ENCODE results near the gene LETMD1. TPM values are rescaled to one million over a fixed set of nuclear protein-coding genes. Genes with fewer than 3 reads are reported as not detected.

LETMD1 gene
- total and polyA plus RNA-seq, 2 of the 8 experiments (the other 6 are each of a cell fraction or from before 2014, with no cell fraction given): 39.4 to 65.3 TPM

GRCh38 chr12:51062631-51063397 is 14.7 kb downstream of the LETMD1 start:
- Histone ChIP-seq H3K79me2 (ENCODE audit: control insufficient read depth in 1 of 2, insufficient read depth in 2 of 2, low read length in 2 of 2) (no peaks in the 10 kb centered on the region), H4K5ac (ENCODE audit: insufficient read length, low read depth, low read length) (no peak overlapping the region), H3K4me2 (ENCODE audit: insufficient read depth in 1 of 2, low read depth in 2 of 2, low read length in 2 of 2) (no peak overlapping the region), H3K18ac (ENCODE audit: extremely low read depth, low read length) (no peak overlapping the region), H2BK15ac (ENCODE audit: low read length) (no peak overlapping the region), H2AFZ (ENCODE audit: low read length) (no peak overlapping the region), H3K23ac (ENCODE audit: insufficient read length) (no peak overlapping the region), H3K9me3 (ENCODE audit: insufficient read depth in 2 of 2, low read depth in 1 of 2, low read length in 1 of 2) (no peaks in the 10 kb centered on the region), H2BK12ac (ENCODE audit: low read depth, low read length) (no peak overlapping the region), H4K8ac (ENCODE audit: extremely low read depth, insufficient read depth, low read length) (no peak overlapping the region), H3K56ac (replicated peaks; ENCODE audit: insufficient read length, low read depth, low read length) (no peak overlapping the region), H4K91ac (replicated peaks; ENCODE audit: insufficient read length, low read length) (no peak overlapping the region), H4K20me1 (replicated peaks in 1 of 2; ENCODE audit: control insufficient read depth in 1 of 2, insufficient read depth in 2 of 2, low read length in 2 of 2) (peaks cover 2 to 4% of the 10 kb centered on the region in 2 experiments), H2AK5ac (ENCODE audit: low read depth, low read length) (no peak overlapping the region), H3K4me3 (ENCODE audit: extremely low read depth in 1 of 4, insufficient read depth in 2 of 4, low read depth in 3 of 4, low read length in 4 of 4) (no peak overlapping the region), H3K36me3 (ENCODE audit: control insufficient read depth in 2 of 4, insufficient read depth in 4 of 4, low read length in 3 of 4) (peaks cover 20 to 81% (median 52%) of the 10 kb centered on the region in 4 experiments), H3K4ac (replicated peaks; ENCODE audit: insufficient read length, low read depth, low read length) (no peak overlapping the region), H3K4me1 (replicated peaks in 1 of 4; ENCODE audit: control insufficient read depth in 3 of 4, insufficient read depth in 4 of 4, low read length in 3 of 4) (no peaks in the 10 kb centered on the region), H3K27ac (ENCODE audit: low read depth, low read length) (no peak overlapping the region), H3K23me2 (ENCODE audit: low read depth, low read length) (no peaks in the 10 kb centered on the region), H2BK5ac (ENCODE audit: low read depth, low read length) (no peak overlapping the region), H2BK120ac (replicated peaks; ENCODE audit: low read depth, low read length) (no peak overlapping the region), H3K14ac (ENCODE audit: insufficient read length) (no peak overlapping the region), H2BK20ac (ENCODE audit: low read length) (no peak overlapping the region), H3K79me1 (ENCODE audit: low read depth, low read length) (no peaks in the 10 kb centered on the region), H3K27me3 (replicated peaks in 1 of 4; ENCODE audit: control insufficient read depth in 3 of 4, extremely low read depth in 1 of 4, insufficient read depth in 3 of 4, low read length in 3 of 4) (no peaks in the 10 kb centered on the region), H3K9ac (replicated peaks in 1 of 4; ENCODE audit: extremely low read depth in 1 of 4, low read depth in 3 of 4, low read length in 3 of 4) (no peak overlapping the region)
- CTCF ChIA-PET (ENCODE audit: partially characterized antibody): interaction anchor here (1.0 to 1.4 kb wide), 3 partner anchors 10 to 11 kb away, joined by 4 to 5 read pairs (median 4); no protein-coding TSS in a partner anchor
- 93% methylated on average over 9 of the region's 9 CpGs; no CpG with 5 or more reads in 1 of the 2 experiments for WGBS, 2 experiments (ENCODE audit: extremely low coverage in 1 of 2, insufficient coverage in 1 of 2, insufficient read length in 1 of 2, insufficient replicate concordance in 2 of 2, low coverage in 1 of 2, low lambda C conversion rate in 2 of 2, missing lambda C conversion rate in 1 of 2)
- DNase-seq (ENCODE audit: low read depth in 1 of 2, low spot score in 2 of 2): no peak
- POLR2A ChIA-PET (ENCODE audit: partially characterized antibody): interaction anchor here (0.9 to 1.9 kb wide), 4 partner anchors 9 to 20 kb away, joined by 3 to 17 read pairs (median 8); partner anchors contain the start of gene CSRNP2
- FAIRE-seq: no peak
- TF ChIP-seq KDM4A (IDR thresholded peaks at IDR 0.05; ENCODE audit: low read depth, low read length, severe bottlenecking): no peak
- TF ChIP-seq CEBPB (IDR thresholded peaks at IDR 0.05; ENCODE audit: low read depth, low read length): no peak
- no peak for TF ChIP-seq RAD21 (IDR thresholded peaks at IDR 0.05 in 1 of 2, conservative IDR thresholded peaks at IDR 0.05 in 1 of 2; ENCODE audit: low read depth in 2 of 2, low read length in 2 of 2)
- no peak for TF ChIP-seq EZH2 (IDR thresholded peaks at IDR 0.05; ENCODE audit: low read depth, low read length, severe bottlenecking)
- no peak for TF ChIP-seq RNF2 (IDR thresholded peaks at IDR 0.05; ENCODE audit: borderline replicate concordance, low read depth, low read length, missing control alignments, poor library complexity, severe bottlenecking)
- TF ChIP-seq TEAD4 (IDR thresholded peaks at IDR 0.05; ENCODE audit: low read depth, low read length): no peak
- TF ChIP-seq SP2 (IDR thresholded peaks at IDR 0.05; ENCODE audit: low read length): no peak
- no peak for TF ChIP-seq BCL11A (IDR thresholded peaks at IDR 0.05; ENCODE audit: low read depth in 2 of 2, low read length in 2 of 2)
- TF ChIP-seq PHF8 (conservative IDR thresholded peaks at IDR 0.05; ENCODE audit: low read depth, low read length): no peak
- TF ChIP-seq CTBP2 (IDR thresholded peaks at IDR 0.05; ENCODE audit: borderline replicate concordance, insufficient read depth, insufficient read length, low read length): no peak
- no peak for TF ChIP-seq CBX5 (IDR thresholded peaks at IDR 0.05; ENCODE audit: low read depth, low read length)
- TF ChIP-seq TCF12 (IDR thresholded peaks at IDR 0.05; ENCODE audit: low read depth, low read length): no peak
